ENCODE results near the gene DIS3L.

DIS3L gene

GRCh38 chr15:66290518-66290917 lies 2.9 kb upstream of the DIS3L start:
- no peak for TF ChIP-seq CTCF (IDR thresholded peaks at IDR 0.05; ENCODE audit: insufficient read depth, missing control alignments)
- no peak for DNase-seq (ENCODE audit: insufficient read length, low spot score)
- no peak for FAIRE-seq

- TF ChIP-seq CTCF (IDR thresholded peaks at IDR 0.05; ENCODE audit: insufficient read depth, missing control alignments), result no peak
- no peak for DNase-seq (ENCODE audit: insufficient read length, low spot score)
- FAIRE-seq, result no peak
Observed at GRCh38 chr15:66291816-66292570, 1.4 kb upstream of the DIS3L start.

- no peak for TF ChIP-seq CTCF (IDR thresholded peaks at IDR 0.05; ENCODE audit: insufficient read depth, missing control alignments)
- FAIRE-seq (no peak), DNase-seq (ENCODE audit: insufficient read length, low spot score) (no peak)
Observed at GRCh38 chr15:66292571-66293418, 573 bp upstream of the DIS3L start.

- FAIRE-seq (no peak), DNase-seq (ENCODE audit: insufficient read length, low spot score) (no peak)
- no peak for TF ChIP-seq CTCF (IDR thresholded peaks at IDR 0.05; ENCODE audit: insufficient read depth, missing control alignments)
Observed at GRCh38 chr15:66294157-66294931, 976 bp downstream of the DIS3L start.

GRCh38 chr15:66294932-66295235 lies 1.5 kb downstream of the DIS3L start:
- no peak for FAIRE-seq
- TF ChIP-seq CTCF (IDR thresholded peaks at IDR 0.05; ENCODE audit: insufficient read depth, missing control alignments), result no peak
- DNase-seq (ENCODE audit: insufficient read length, low spot score), result no peak

- DNase-seq (ENCODE audit: insufficient read length, low spot score), result no peak
- no peak for TF ChIP-seq CTCF (IDR thresholded peaks at IDR 0.05; ENCODE audit: insufficient read depth, missing control alignments)
- FAIRE-seq, result no peak
Observed at GRCh38 chr15:66296186-66296585, 2.8 kb downstream of the DIS3L start.
